GM12872 (cell line): Measurements from ENCODE around the gene RNU6-9.

ENCODE experiments used
- TF ChIP-seq, protein P1 (sequence below): IDR thresholded peaks from 3 replicates; pipeline ENCODE4 v1.5.1; 2011; ENCODE audit warnings: low read depth, mild to moderate bottlenecking, low read length, moderate library complexity; ENCODE audit not compliant: insufficient read depth

RNU6-9 gene

DNA sequence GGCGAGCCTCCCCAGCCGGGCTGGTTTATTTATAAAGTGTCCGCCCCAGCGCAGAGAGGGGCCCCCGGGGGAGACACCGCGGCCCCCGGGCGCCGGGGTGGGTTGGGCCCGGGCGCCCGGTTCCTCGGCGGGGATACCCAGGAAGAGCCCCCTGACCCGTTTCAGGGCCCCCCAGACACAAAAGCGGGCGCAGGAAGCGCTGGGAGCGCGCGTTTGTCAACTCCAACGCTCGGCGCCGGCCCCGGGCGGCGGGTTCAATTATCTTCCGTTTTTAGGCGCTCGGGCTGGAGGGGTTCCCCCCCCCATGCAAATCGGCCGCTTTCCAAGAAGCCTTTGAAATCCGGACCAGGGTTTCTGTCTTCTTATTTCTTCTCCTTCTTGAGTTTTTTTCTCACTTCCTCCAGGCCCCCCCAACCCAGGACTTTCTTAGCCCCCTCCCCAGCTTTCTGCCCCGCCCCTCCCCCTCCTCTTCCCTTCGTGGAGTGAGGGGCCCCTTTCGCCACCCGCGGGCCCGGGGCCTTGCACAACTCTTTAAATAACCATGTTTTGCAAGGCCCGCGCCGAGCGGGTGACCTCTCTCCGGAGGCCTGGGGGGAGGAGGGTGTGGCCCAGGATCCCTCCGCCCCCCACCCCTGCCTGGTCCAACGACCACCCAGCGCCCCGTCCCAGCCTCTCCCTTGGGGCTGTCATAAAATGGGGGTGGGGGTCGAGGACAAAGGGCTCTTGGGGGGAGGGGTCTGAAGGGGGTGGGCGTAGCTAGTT, 33.5 kb downstream of the RNU6-9 start:
- TF ChIP-seq, protein P1, sequence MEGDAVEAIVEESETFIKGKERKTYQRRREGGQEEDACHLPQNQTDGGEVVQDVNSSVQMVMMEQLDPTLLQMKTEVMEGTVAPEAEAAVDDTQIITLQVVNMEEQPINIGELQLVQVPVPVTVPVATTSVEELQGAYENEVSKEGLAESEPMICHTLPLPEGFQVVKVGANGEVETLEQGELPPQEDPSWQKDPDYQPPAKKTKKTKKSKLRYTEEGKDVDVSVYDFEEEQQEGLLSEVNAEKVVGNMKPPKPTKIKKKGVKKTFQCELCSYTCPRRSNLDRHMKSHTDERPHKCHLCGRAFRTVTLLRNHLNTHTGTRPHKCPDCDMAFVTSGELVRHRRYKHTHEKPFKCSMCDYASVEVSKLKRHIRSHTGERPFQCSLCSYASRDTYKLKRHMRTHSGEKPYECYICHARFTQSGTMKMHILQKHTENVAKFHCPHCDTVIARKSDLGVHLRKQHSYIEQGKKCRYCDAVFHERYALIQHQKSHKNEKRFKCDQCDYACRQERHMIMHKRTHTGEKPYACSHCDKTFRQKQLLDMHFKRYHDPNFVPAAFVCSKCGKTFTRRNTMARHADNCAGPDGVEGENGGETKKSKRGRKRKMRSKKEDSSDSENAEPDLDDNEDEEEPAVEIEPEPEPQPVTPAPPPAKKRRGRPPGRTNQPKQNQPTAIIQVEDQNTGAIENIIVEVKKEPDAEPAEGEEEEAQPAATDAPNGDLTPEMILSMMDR: no peak

DNA sequence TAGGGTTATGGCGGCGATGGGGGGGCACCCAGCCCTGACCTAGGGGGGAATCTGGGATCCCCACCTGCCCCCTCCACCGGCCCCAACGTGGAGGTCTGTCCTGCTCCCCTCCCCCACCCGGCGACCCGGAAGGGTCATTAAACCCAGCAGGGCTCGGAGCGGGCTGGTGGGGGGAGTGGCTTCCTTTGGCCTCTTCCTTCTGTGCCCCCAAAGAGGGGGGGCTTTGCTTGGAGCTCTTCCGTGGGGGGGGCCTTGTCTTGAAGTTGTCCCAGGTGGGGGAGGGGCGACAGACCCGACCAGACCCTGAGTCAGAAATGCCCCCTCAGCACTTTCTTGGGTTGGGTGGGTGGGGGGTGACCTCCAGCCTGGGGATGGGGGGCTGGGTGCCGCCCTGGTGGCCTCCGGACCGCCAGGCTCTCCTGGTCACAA, 34.1 kb downstream of the RNU6-9 start:
- TF ChIP-seq, protein P1: no peak

DNA sequence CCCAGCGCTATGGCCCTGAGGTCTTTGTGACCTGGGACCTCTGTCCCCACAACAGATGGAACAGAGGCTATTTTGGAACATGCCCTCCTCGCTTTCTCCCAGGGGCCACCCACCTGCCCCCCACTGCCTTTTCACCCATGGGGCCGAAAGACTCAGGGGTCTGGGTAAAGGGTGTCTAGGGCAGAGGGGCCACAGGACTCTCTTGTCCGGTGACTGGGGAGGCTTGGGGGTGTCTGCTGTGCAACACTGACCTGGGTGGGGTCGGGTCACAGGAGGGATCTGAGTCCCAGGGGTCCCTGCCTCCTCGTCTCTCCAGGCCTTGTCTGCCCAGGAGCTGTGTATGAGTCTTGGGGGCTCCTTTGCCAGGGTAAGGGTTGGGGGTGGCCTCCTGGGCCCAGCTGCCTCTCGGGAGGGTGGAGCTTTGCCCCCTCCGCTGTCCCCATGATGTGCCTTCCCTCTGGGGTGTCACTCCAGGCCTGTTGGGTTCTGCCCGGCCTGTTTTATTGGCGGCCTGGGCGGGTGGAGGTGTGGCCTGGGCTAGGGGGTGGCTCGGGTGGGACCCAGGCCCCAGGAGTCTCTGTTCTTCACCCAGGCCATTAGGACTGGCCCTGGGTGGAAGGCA, 34.6 kb downstream of the RNU6-9 start:
- TF ChIP-seq, protein P1: no peak

DNA sequence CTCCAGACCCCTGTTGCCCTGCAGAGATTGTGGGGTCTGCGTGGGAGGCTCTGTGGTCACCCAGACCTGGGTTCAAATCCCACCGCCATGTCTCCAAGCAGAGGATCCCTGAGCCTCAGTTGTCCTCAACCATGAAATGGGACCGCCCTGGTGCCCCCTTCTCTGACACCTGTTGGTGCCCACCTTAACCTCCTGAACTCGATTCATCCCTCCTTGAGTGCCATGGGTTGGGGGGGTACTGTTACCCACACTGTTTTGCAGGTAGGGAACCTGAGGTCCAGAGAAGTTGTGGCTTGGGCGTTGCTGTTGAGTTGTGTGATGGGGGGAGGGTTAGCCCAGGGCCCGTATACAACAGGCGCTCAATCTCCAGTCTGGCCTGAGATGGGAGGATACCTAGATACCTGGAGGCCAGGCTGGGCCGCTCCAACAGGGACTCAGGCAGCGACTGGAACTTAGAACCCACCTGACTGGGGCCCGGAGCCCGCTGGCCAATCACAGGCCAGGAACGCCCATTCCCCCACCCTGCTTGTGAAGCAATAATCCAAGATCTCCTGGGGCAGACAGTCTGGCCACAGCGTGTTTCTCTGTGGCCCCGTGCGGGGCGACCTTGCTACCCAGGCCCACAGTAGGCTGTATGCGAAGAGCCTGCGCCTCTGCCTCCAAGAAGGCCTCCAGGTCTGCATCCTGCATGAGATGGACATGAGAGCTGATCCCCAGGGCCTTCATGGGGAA, 35.4 kb downstream of the RNU6-9 start:
- TF ChIP-seq, protein P1: no peak

DNA sequence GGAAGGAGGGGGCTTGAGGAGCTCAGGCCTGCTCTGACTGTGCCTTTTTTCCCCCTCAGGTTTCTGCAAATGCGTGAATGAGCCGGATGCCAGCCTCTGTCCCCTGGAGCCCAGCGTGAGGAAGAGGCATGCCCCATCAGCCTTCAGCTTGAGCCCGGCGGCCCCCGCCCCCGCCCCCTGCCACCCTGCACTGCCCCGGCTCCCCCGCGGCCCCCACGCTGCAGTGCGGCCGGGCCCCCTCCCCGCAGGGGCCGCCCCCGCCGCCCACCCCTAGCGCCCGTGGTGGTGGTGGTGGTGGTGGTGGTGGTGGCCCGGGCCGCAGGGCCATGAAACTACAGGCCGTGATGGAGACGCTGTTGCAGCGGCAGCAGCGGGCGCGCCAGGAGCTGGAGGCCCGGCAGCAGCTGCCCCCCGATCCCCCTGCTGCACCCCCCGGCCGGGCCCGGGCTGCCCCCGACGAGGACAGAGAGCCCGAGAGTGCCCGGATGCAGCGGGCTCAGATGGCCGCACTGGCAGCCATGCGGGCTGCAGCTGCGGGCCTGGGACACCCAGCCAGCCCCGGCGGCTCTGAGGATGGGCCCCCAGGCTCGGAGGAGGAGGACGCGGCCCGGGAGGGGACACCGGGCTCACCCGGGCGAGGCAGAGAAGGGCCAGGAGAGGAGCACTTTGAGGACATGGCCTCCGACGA, 36.1 kb downstream of the RNU6-9 start:
- TF ChIP-seq, protein P1: no peak

DNA sequence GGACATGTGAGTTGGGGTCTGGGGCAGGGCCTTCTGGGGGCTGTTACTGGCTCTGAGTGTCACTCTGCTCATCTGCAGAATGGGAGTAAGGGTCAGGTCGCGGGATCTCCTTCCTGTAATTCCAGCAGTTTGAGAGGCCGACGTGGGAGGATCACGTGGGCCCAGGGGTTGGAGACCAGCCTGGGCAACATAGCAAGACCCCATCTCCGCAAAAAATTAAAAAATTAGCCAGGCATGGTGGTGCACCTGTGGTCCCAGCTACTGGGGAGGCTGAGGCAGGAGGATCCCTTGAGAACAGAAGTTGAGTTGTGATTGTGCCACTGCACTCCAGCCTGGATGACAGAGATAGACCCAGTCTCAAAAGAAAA, 36.6 kb downstream of the RNU6-9 start:
- TF ChIP-seq, protein P1: no peak

DNA sequence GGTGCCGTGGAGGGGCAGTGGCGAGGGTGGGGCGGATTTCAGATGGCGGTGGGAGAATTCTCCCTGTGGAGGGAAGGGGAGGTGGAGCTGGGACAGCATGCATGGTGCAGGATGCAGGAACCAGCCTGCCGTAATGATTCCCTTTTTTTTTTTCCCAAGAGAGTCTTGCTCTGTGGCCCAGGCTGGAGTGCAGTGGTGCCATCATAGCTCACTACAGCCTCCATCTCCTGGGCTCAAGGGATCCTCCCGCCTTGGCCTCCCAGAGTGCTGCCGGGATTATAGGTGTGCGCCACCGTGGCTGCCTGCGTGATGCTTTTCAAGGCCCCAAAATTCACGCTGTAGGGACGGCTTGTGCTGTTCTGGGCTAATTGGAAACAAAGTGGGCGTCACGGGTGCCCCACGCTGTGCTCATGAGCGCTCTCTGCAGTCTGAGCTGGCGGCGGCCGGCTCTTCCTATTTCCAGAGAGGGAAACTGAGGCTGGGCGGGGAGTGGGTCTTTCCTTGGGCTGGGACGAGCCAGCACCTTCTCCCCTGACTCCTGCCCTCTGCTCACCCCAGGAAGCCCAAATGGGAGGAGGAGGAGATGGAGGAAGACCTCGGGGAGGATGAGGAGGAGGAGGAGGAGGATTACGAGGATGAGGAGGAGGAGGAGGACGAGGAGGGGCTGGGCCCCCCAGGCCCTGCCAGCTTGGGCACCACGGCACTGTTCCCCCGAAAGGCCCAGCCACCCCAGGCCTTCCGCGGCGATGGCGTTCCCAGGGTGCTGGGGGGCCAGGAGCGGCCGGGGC, 38.8 kb downstream of the RNU6-9 start:
- TF ChIP-seq, protein P1: no peak
